DOHH2 (cell line): Measurements from ENCODE around the gene CABP1.

Source experiments
- H3F3A ChIP-seq: fragments of 200-600 bp; sonication (generic), shearing (Covaris generic); 2 replicates; pipeline ENCODE4 v1.6.0; 2016; ENCODE audit warnings: antibody characterized with exemption, mild to moderate bottlenecking; ENCODE audit not compliant: control insufficient read depth, insufficient read depth
- H3K27ac ChIP-seq: fragments of 200-600 bp; sonication (generic); 2 replicates; pipeline ENCODE4 v1.5.1; 2014; ENCODE audit warnings: low read depth, mild to moderate bottlenecking, low read length, moderate library complexity
- H3K27me3 ChIP-seq: fragments of 200-600 bp; sonication (generic); 2 replicates; pipeline ENCODE4 v1.6.1; 2014; ENCODE audit warnings: mild to moderate bottlenecking, low read length, mixed read lengths; ENCODE audit not compliant: control insufficient read depth
- H3K36me3 ChIP-seq: fragments of 200-600 bp; sonication (generic); 2 replicates; pipeline ENCODE4 v1.6.1; 2014; ENCODE audit warnings: mild to moderate bottlenecking, low read length, moderate library complexity, mixed read lengths; ENCODE audit not compliant: control insufficient read depth
- H3K4me1 ChIP-seq: fragments of 200-600 bp; sonication (generic); 2 replicates; pipeline ENCODE4 v1.6.1; 2014; ENCODE audit warnings: mild to moderate bottlenecking, low read length, mixed read lengths; ENCODE audit not compliant: control insufficient read depth
- H3K4me2 ChIP-seq: fragments of 200-600 bp; sonication (generic); 2 replicates; pipeline ENCODE4 v1.6.0; 2014; ENCODE audit warnings: mild to moderate bottlenecking, low read length, moderate library complexity
- H3K4me3 ChIP-seq: fragments of 200-600 bp; sonication (generic); 2 replicates; pipeline ENCODE4 v1.5.1; 2014; ENCODE audit warnings: mild to moderate bottlenecking, low read length, mixed read lengths
- H3K79me2 ChIP-seq: fragments of 200-600 bp; sonication (generic); 2 replicates; pipeline ENCODE4 v1.6.1; 2014; ENCODE audit warnings: mild to moderate bottlenecking, low read length, mixed read lengths; ENCODE audit not compliant: control insufficient read depth
- H3K9me2 ChIP-seq: fragments of 200-600 bp; sonication (generic); replicated peaks from 2 replicates; pipeline ENCODE4 v1.6.1; 2014; ENCODE audit warnings: mild to moderate bottlenecking, low read length, mixed read lengths; ENCODE audit not compliant: control insufficient read depth
- H3K9me3 ChIP-seq: fragments of 200-600 bp; sonication (generic); 2 replicates; pipeline ENCODE4 v1.6.1; 2014; ENCODE audit warnings: antibody characterized with exemption, low read length, mixed read lengths; ENCODE audit not compliant: control insufficient read depth, insufficient read depth
- H4K20me1 ChIP-seq: fragments of 200-600 bp; sonication (generic); 2 replicates; pipeline ENCODE4 v1.6.0; 2014; ENCODE audit warnings: low read depth, mild to moderate bottlenecking, antibody characterized with exemption, low read length, moderate library complexity; ENCODE audit not compliant: control insufficient read depth, insufficient read depth
- CTCF ChIP-seq: fragments of 200-600 bp; sonication (generic); IDR thresholded peaks from one replicate; pipeline ENCODE4 v1.5.1; 2014; ENCODE audit warnings: antibody characterized with exemption, mild to moderate bottlenecking, low read depth, low read length; ENCODE audit not compliant: poor library complexity, severe bottlenecking
- EZH2phosphoT487 ChIP-seq: fragments of 200-600 bp; sonication (generic); IDR thresholded peaks from 2 replicates; pipeline ENCODE4 v1.6.1; 2017; ENCODE audit warnings: borderline replicate concordance, mild to moderate bottlenecking, antibody characterized with exemption, low read length, moderate library complexity, mixed read lengths

The CABP1 gene

GRCh38 chr12:120670667-120671066 is 30.2 kb downstream of the CABP1 start:
- H3K27ac ChIP-seq: no peak overlapping the region
- TF ChIP-seq EZH2phosphoT487 (no peak), CTCF (no peak)

GRCh38 chr12:120674097-120674636 is 33.7 kb downstream of the CABP1 start:
- Histone ChIP-seq H3K27ac (no peak overlapping the region), H3K9me3 (no peaks in the 10 kb centered on the region), H4K20me1 (no peaks in the 10 kb centered on the region), H3K36me3 (no peaks in the 10 kb centered on the region), H3K79me2 (no peaks in the 10 kb centered on the region), H3F3A (no peaks in the 10 kb centered on the region), H3K4me2 (no peak overlapping the region), H3K4me1 (peaks cover 20% of the 10 kb centered on the region), H3K9me2 (no peaks in the 10 kb centered on the region), H3K27me3 (peaks cover 9% of the 10 kb centered on the region; the same call in 1 of the 2 replicates), H3K4me3 (no peak overlapping the region)
- no peak for TF ChIP-seq CTCF
- no peak for TF ChIP-seq EZH2phosphoT487

More at GRCh38 chr12:120670667-120671066, 30.2 kb downstream of the CABP1 start:
- H3K4me2 ChIP-seq: no peak overlapping the region
- H3F3A ChIP-seq: no peaks in the 10 kb centered on the region
- H3K4me1 ChIP-seq: peaks cover 21% of the 10 kb centered on the region
- no peaks in the 10 kb centered on the region for H3K36me3 ChIP-seq
- no peak overlapping the region for H3K4me3 ChIP-seq
- no peaks in the 10 kb centered on the region for H3K79me2 ChIP-seq
- H3K9me3 ChIP-seq: no peaks in the 10 kb centered on the region
- no peaks in the 10 kb centered on the region for H4K20me1 ChIP-seq
- no peaks in the 10 kb centered on the region for H3K9me2 ChIP-seq
- H3K27me3 ChIP-seq: peaks cover 14% of the 10 kb centered on the region; the same call in 1 of the 2 replicates

GRCh38 chr12:120677765-120678473 is 37.5 kb downstream of the CABP1 start:
- Histone ChIP-seq H3K4me2 (no peak overlapping the region), H3K4me1 (peaks cover 16% of the 10 kb centered on the region)
- TF ChIP-seq CTCF: no peak
- no peak for TF ChIP-seq EZH2phosphoT487

More at GRCh38 chr12:120677765-120678473, 37.5 kb downstream of the CABP1 start:
- no peak overlapping the region for H3K27ac ChIP-seq
- peaks cover 9% of the 10 kb centered on the region; the same call in 1 of the 2 replicates for H3K27me3 ChIP-seq
- H3K36me3 ChIP-seq: no peaks in the 10 kb centered on the region
- H3K9me3 ChIP-seq: no peaks in the 10 kb centered on the region
- no peak overlapping the region for H3K4me3 ChIP-seq
- peaks cover 2% of the 10 kb centered on the region; the same call in 1 of the 2 replicates for H3F3A ChIP-seq
- no peaks in the 10 kb centered on the region for H3K9me2 ChIP-seq
- H4K20me1 ChIP-seq: no peaks in the 10 kb centered on the region
- no peaks in the 10 kb centered on the region for H3K79me2 ChIP-seq
